ENCODE data around the gene CR1. TPM values are rescaled to one million over a fixed set of nuclear protein-coding genes. Genes with fewer than 3 reads are reported as not detected.

CR1 gene
- total RNA-seq, result not detected

- CTCF ChIA-PET, result interaction anchor here (0.7 to 1.3 kb wide), 4 partner anchors 8 to 448 kb away, joined by 3 to 4 read pairs (median 3); no protein-coding TSS in a partner anchor
- POLR2A ChIA-PET, result interaction anchor here (1.3 kb wide), 1 partner anchor 406 kb away, joined by 3 read pairs; no protein-coding TSS in a partner anchor
- Mint-ChIP-seq H3K4me3 (peak within 1 kb of the TSS; percentile 44), H3K9me3 (no peaks in the 10 kb centered on the region), H3K27me3 (peaks cover 30% of the 10 kb centered on the region), H3K27ac (no peak within 1 kb of the TSS), H3K4me1 (peaks cover 10% of the 10 kb centered on the region), H3K36me3 (ENCODE audit: low read depth) (no peaks in the 10 kb centered on the region)
- DNase-seq, result peak; percentile 35
Observed at GRCh38 chr1:207495801-207496792, at the start of gene CR1. Gene CR1 (plus strand): TSS chr1:207496157. CDS start chr1:207496268, 111 bp downstream.

GRCh38 chr1:207453710-207454045 lies 42.3 kb upstream of the CR1 start:
- ChIA-PET POLR2A (no interaction called here), CTCF (interaction anchor here (0.6 to 2.3 kb wide), 2 partner anchors 46 to 255 kb away, joined by 3 to 7 read pairs; no protein-coding TSS in a partner anchor)
- Mint-ChIP-seq H3K4me3 (no peak overlapping the region), H3K36me3 (ENCODE audit: low read depth) (no peaks in the 10 kb centered on the region), H3K4me1 (peaks cover 10% of the 10 kb centered on the region), H3K27me3 (peaks cover 38% of the 10 kb centered on the region), H3K9me3 (no peaks in the 10 kb centered on the region), H3K27ac (no peak overlapping the region)
- DNase-seq, result no peak

- Mint-ChIP-seq H3K4me3 (peak within 1 kb of the TSS; percentile 9), H3K4me1 (peaks cover 10% of the 10 kb centered on the region), H3K27me3 (peaks cover 38% of the 10 kb centered on the region), H3K9me3 (no peaks in the 10 kb centered on the region), H3K36me3 (ENCODE audit: low read depth) (no peaks in the 10 kb centered on the region), H3K27ac (no peak within 1 kb of the TSS)
- DNase-seq, result peak; percentile 22
- CTCF ChIA-PET, result interaction anchor here (0.6 to 2.3 kb wide), 3 partner anchors 45 to 256 kb away, joined by 3 to 7 read pairs (median 3); no protein-coding TSS in a partner anchor
- POLR2A ChIA-PET, result no interaction called here
Observed at GRCh38 chr1:207454046-207454964, 41.7 kb upstream of the CR1 start, which contains the start of gene CR2. Gene CR2 (plus strand): TSS chr1:207454328. CDS start chr1:207454419, 91 bp downstream.

- no peaks in the 10 kb centered on the region for H3K36me3 Mint-ChIP-seq (ENCODE audit: low read depth)
- DNase-seq, result no peak
- ChIA-PET CTCF (interaction anchor here (0.6 to 2.3 kb wide), 3 partner anchors 41 to 135 kb away, joined by 3 to 7 read pairs (median 3); partner anchors contain the start of gene CR1), POLR2A (interaction anchor here (1.1 kb wide), 1 partner anchor 133 kb away, joined by 3 read pairs; no protein-coding TSS in a partner anchor)
- peaks cover 31% of the 10 kb centered on the region for H3K27me3 Mint-ChIP-seq
- no peak overlapping the region for H3K27ac Mint-ChIP-seq
- no peaks in the 10 kb centered on the region for H3K9me3 Mint-ChIP-seq
- peaks cover 16% of the 10 kb centered on the region for H3K4me1 Mint-ChIP-seq
- H3K4me3 Mint-ChIP-seq, result no peak overlapping the region
Observed at GRCh38 chr1:207455183-207455754, 40.7 kb upstream of the CR1 start.

- Mint-ChIP-seq H3K27ac (no peak overlapping the region), H3K4me1 (peaks cover 21% of the 10 kb centered on the region), H3K27me3 (peaks cover 6% of the 10 kb centered on the region), H3K9me3 (no peaks in the 10 kb centered on the region), H3K4me3 (no peak overlapping the region), H3K36me3 (ENCODE audit: low read depth) (no peaks in the 10 kb centered on the region)
- no peak for DNase-seq
- ChIA-PET POLR2A (no interaction called here), CTCF (interaction anchor here (0.5 kb wide), 1 partner anchor 122 kb away, joined by 3 read pairs; no protein-coding TSS in a partner anchor)
Observed at GRCh38 chr1:207458414-207458813, 37.5 kb upstream of the CR1 start.

- Mint-ChIP-seq H3K9me3 (no peaks in the 10 kb centered on the region), H3K27me3 (peaks cover 5% of the 10 kb centered on the region)
- DNase-seq, result peak; percentile 44
Observed at GRCh38 chr1:207459008-207459407, 36.9 kb upstream of the CR1 start.

GRCh38 chr1:207461649-207462048 lies 34.3 kb upstream of the CR1 start:
- H3K4me1 Mint-ChIP-seq, result peaks cover 14% of the 10 kb centered on the region
- H3K9me3 Mint-ChIP-seq, result no peaks in the 10 kb centered on the region
- CTCF ChIA-PET, result no interaction called here
- no peak for DNase-seq
- H3K4me3 Mint-ChIP-seq, result no peak overlapping the region
- H3K36me3 Mint-ChIP-seq (ENCODE audit: low read depth), result no peaks in the 10 kb centered on the region
- H3K27ac Mint-ChIP-seq, result no peak overlapping the region
- H3K27me3 Mint-ChIP-seq, result peaks cover 14% of the 10 kb centered on the region
- POLR2A ChIA-PET, result no interaction called here

More at GRCh38 chr1:207459008-207459407, 36.9 kb upstream of the CR1 start:
- no peak overlapping the region for H3K27ac Mint-ChIP-seq
- POLR2A ChIA-PET, result no interaction called here
- H3K36me3 Mint-ChIP-seq (ENCODE audit: low read depth), result no peaks in the 10 kb centered on the region
- CTCF ChIA-PET, result no interaction called here
- H3K4me3 Mint-ChIP-seq, result no peak overlapping the region
- peaks cover 20% of the 10 kb centered on the region for H3K4me1 Mint-ChIP-seq

- Mint-ChIP-seq H3K27me3 (peaks cover 14% of the 10 kb centered on the region), H3K27ac (no peak overlapping the region), H3K9me3 (no peaks in the 10 kb centered on the region), H3K36me3 (ENCODE audit: low read depth) (no peaks in the 10 kb centered on the region), H3K4me3 (no peak overlapping the region), H3K4me1 (peaks cover 14% of the 10 kb centered on the region)
- ChIA-PET CTCF (no interaction called here), POLR2A (no interaction called here)
- DNase-seq, result no peak
Observed at GRCh38 chr1:207462535-207462934, 33.4 kb upstream of the CR1 start.

- Mint-ChIP-seq H3K27ac (no peak overlapping the region), H3K9me3 (no peaks in the 10 kb centered on the region), H3K27me3 (peaks cover 14% of the 10 kb centered on the region), H3K4me3 (no peak overlapping the region), H3K36me3 (ENCODE audit: low read depth) (no peaks in the 10 kb centered on the region), H3K4me1 (peaks cover 14% of the 10 kb centered on the region)
- ChIA-PET CTCF (no interaction called here), POLR2A (no interaction called here)
- no peak for DNase-seq
Observed at GRCh38 chr1:207463021-207463420, 32.9 kb upstream of the CR1 start.

- DNase-seq, result no peak
- H3K27ac Mint-ChIP-seq, result no peak overlapping the region
- H3K4me1 Mint-ChIP-seq, result peaks cover 14% of the 10 kb centered on the region
- H3K4me3 Mint-ChIP-seq, result no peak overlapping the region
- POLR2A ChIA-PET, result no interaction called here
- CTCF ChIA-PET, result no interaction called here
- no peaks in the 10 kb centered on the region for H3K36me3 Mint-ChIP-seq (ENCODE audit: low read depth)
- H3K9me3 Mint-ChIP-seq, result no peaks in the 10 kb centered on the region
- H3K27me3 Mint-ChIP-seq, result peaks cover 18% of the 10 kb centered on the region
Observed at GRCh38 chr1:207463571-207463970, 32.4 kb upstream of the CR1 start.

- Mint-ChIP-seq H3K36me3 (ENCODE audit: low read depth) (no peaks in the 10 kb centered on the region), H3K4me3 (no peak overlapping the region), H3K4me1 (no peaks in the 10 kb centered on the region), H3K9me3 (no peaks in the 10 kb centered on the region), H3K27ac (no peak overlapping the region), H3K27me3 (peaks cover 15% of the 10 kb centered on the region)
- POLR2A ChIA-PET, result no interaction called here
- CTCF ChIA-PET, result no interaction called here
- no peak for DNase-seq
Observed at GRCh38 chr1:207470927-207471326, 25.0 kb upstream of the CR1 start.

- no peak overlapping the region for H3K27ac Mint-ChIP-seq
- POLR2A ChIA-PET, result no interaction called here
- no peaks in the 10 kb centered on the region for H3K36me3 Mint-ChIP-seq (ENCODE audit: low read depth)
- no peaks in the 10 kb centered on the region for H3K4me1 Mint-ChIP-seq
- H3K9me3 Mint-ChIP-seq, result no peaks in the 10 kb centered on the region
- no peak overlapping the region for H3K4me3 Mint-ChIP-seq
- H3K27me3 Mint-ChIP-seq, result peaks cover 9% of the 10 kb centered on the region
- CTCF ChIA-PET, result no interaction called here
- DNase-seq, result no peak
Observed at GRCh38 chr1:207474210-207474609, 21.7 kb upstream of the CR1 start.

Measured in activated CD4-positive, alpha-beta memory T cell treated with anti-CD3 and anti-CD28 coated beads, Interleukin-2, amount 10 ng/mL, durations not matched to agents 7 days and 5 days (primary cell).